Measurements from ENCODE around the gene AP5S1.

DNA sequence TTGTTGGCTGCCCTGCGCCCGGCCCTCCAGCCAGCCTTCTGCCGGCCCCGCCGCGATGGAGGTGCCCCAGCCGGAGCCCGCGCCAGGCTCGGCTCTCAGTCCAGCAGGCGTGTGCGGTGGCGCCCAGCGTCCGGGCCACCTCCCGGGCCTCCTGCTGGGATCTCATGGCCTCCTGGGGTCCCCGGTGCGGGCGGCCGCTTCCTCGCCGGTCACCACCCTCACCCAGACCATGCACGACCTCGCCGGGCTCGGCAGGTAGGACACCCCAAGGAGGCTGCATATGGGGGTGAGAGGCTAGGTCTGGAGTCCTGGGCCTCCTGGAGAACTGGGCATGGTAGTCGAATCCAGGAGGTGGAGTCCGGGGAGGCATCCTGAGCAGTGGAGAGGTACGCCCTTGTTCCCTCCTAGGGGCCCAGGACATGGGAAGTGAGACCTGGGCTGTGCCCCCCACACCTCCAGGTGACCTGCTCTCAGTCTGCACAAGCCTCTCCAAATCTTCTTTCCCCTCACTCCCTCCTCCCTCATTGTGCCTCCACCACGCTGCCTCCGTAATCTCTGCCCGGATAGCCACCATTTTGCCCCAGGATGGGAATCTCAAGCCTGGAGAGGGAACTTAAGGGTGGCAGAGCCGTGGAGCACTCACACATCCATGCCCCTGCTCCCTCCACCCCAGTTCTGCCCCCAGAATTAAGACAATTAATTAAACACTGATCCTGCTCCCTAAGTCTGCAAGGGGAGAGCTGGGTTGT is 23.7 kb upstream of the AP5S1 start:
- TF ChIP-seq POLR2A (IDR thresholded peaks at IDR 0.05; ENCODE audit: low read length) (no peak), GATA1 (IDR thresholded peaks at IDR 0.05; ENCODE audit: low read depth, low read length) (no peak)

All from erythroblast (primary cell).